ENCODE data around the gene OR1S2.

Gene OR1S2

DNA sequence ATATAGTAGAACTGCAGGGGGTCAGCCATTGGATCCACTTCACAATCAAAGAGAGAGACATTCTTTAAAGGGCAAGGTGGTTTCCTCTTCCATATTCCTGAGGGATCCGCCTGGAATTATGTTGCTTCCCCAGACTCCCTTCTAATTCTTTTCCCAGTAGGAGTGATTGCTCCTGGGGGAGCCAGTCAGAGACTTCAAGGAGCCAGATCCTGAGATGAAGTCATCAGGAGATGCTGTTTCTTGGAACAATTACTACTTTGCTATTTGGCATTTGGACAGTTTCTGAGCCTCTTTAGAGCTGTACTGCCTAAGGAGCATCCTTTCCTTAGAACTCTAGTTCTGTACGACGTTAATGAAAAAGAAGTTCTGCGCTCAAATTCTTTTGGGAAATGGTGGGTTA lies 17.0 kb downstream of the OR1S2 start:
- no peak overlapping the region for H3K9ac ChIP-seq (ENCODE audit: low read length)
- no peaks in the 10 kb centered on the region; the same call in 1 of the 2 replicates for H3K9me3 ChIP-seq (ENCODE audit: control insufficient read depth, insufficient read depth, low read depth, low read length)
- no peaks in the 10 kb centered on the region for H3K27me3 ChIP-seq (ENCODE audit: control insufficient read depth, insufficient read depth, low read length)

GRCh38 chr11:58179648-58180047 lies 24.3 kb downstream of the OR1S2 start:
- Histone ChIP-seq H3K36me3 (ENCODE audit: control insufficient read depth, insufficient read depth, low read length) (no peaks in the 10 kb centered on the region), H3K9ac (ENCODE audit: low read length) (no peak overlapping the region)

More for the DNA sequence above, 17.0 kb downstream of the OR1S2 start:
- no peak overlapping the region for H3K4me3 ChIP-seq (ENCODE audit: low read depth, low read length)
- H3K27ac ChIP-seq (ENCODE audit: low read depth, low read length): no peak overlapping the region
- H3K36me3 ChIP-seq (ENCODE audit: control insufficient read depth, insufficient read depth, low read length): no peaks in the 10 kb centered on the region
- no peaks in the 10 kb centered on the region for H3K4me1 ChIP-seq (ENCODE audit: control insufficient read depth, insufficient read depth, low read length)

DNA sequence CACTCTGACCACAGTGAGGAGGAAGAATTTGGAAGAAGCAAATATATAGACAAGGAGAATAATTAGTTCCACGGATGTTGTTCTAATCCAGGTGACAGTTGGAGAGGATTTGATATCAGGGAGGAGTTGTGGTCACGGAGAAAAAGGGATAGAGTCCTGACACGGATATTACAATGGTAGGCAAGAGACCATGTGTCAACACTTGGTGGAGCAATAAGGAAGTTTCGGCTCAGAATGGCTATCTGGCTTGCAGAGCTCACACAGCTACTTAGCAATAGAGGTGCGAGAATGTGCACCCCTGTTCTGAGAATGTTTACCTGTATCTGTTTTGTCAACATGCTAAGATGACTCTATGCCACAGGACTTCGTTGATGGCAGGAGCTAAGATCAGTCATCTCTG lies 25.5 kb downstream of the OR1S2 start:
- no peak overlapping the region for H3K27ac ChIP-seq (ENCODE audit: low read depth, low read length)
- H3K4me1 ChIP-seq (ENCODE audit: control insufficient read depth, insufficient read depth, low read length): 0 out of 2 replicates have a peak, but pooled peaks cover 3% of the 10 kb centered on the region
- H3K9ac ChIP-seq (ENCODE audit: low read length): no peak overlapping the region
- no peaks in the 10 kb centered on the region for H3K27me3 ChIP-seq (ENCODE audit: control insufficient read depth, insufficient read depth, low read length)
- H3K4me3 ChIP-seq (ENCODE audit: low read depth, low read length): no peak overlapping the region
- no peaks in the 10 kb centered on the region for H3K36me3 ChIP-seq (ENCODE audit: control insufficient read depth, insufficient read depth, low read length)
- H3K9me3 ChIP-seq (ENCODE audit: control insufficient read depth, insufficient read depth, low read depth, low read length): no peaks in the 10 kb centered on the region

More at GRCh38 chr11:58179648-58180047, 24.3 kb downstream of the OR1S2 start:
- no peak overlapping the region for H3K4me3 ChIP-seq (ENCODE audit: low read depth, low read length)
- no peaks in the 10 kb centered on the region for H3K9me3 ChIP-seq (ENCODE audit: control insufficient read depth, insufficient read depth, low read depth, low read length)
- no peak overlapping the region for H3K27ac ChIP-seq (ENCODE audit: low read depth, low read length)
- H3K4me1 ChIP-seq (ENCODE audit: control insufficient read depth, insufficient read depth, low read length): 0 out of 2 replicates have a peak, but pooled peaks cover 3% of the 10 kb centered on the region
- no peaks in the 10 kb centered on the region for H3K27me3 ChIP-seq (ENCODE audit: control insufficient read depth, insufficient read depth, low read length)

- no peak overlapping the region for H3K4me3 ChIP-seq (ENCODE audit: low read depth, low read length)
- no peaks in the 10 kb centered on the region for H3K36me3 ChIP-seq (ENCODE audit: control insufficient read depth, insufficient read depth, low read length)
- no peaks in the 10 kb centered on the region for H3K27me3 ChIP-seq (ENCODE audit: control insufficient read depth, insufficient read depth, low read length)
- no peak overlapping the region for H3K27ac ChIP-seq (ENCODE audit: low read depth, low read length)
- no peak overlapping the region for H3K9ac ChIP-seq (ENCODE audit: low read length)
- 0 out of 2 replicates have a peak, but pooled peaks cover 3% of the 10 kb centered on the region for H3K4me1 ChIP-seq (ENCODE audit: control insufficient read depth, insufficient read depth, low read length)
- H3K9me3 ChIP-seq (ENCODE audit: control insufficient read depth, insufficient read depth, low read depth, low read length): no peaks in the 10 kb centered on the region
These were observed 26.4 kb downstream of the OR1S2 start for GRCh38 chr11:58177409-58178054.

DNA sequence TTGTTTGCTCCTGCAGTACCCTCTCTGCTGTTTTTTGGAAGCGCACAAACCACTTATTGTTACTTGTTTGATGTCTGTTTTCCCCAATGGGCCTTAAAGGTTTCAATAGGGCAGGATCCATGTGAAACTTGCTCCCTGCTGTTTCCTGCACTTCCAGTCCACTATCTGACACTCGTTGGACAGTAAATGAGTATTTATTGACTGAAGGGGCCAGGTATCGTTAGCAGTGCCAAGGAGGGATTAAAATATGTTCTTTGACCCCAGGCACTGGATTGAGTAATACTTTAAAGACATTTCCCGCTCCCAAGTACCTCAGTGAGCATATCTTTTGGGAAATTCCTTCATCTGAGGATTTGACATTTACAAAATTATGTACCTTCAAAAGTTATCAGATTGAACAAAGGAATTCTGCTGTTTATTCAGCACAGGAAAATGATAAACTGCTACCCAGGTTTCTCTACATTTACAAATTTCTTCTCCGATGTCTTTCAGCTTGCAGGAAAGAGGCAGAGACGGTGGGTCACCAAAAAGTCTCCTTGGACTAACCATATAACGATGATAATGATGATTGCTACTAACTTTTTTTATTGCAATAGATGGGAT lies 38.3 kb downstream of the OR1S2 start:
- no peaks in the 10 kb centered on the region for H3K9me3 ChIP-seq (ENCODE audit: control insufficient read depth, insufficient read depth, low read depth, low read length)
- H3K27me3 ChIP-seq (ENCODE audit: control insufficient read depth, insufficient read depth, low read length): no peaks in the 10 kb centered on the region
- H3K27ac ChIP-seq (ENCODE audit: low read depth, low read length): no peak overlapping the region
- H3K4me3 ChIP-seq (ENCODE audit: low read depth, low read length): no peak overlapping the region
- H3K9ac ChIP-seq (ENCODE audit: low read length): no peak overlapping the region
- no peaks in the 10 kb centered on the region for H3K36me3 ChIP-seq (ENCODE audit: control insufficient read depth, insufficient read depth, low read length)
- no peaks in the 10 kb centered on the region for H3K4me1 ChIP-seq (ENCODE audit: control insufficient read depth, insufficient read depth, low read length)

DNA sequence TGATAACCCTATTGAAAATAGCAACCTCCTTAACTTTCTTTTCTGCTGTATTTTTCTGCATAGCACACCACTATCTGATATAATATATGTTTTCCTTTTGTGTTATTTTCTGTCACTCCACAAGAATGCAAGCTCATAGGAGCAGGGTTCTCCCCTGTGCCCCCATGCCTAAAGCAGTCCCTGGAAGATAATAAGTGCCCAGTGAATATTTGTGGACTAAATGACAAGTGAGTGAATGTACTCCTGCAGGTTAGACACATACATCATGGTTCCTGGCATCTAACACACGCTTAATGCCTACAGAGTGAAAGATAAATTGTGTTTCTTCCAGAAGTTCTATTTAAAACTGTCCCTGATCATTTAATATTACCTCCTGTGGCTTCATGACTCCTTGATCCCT lies 39.0 kb downstream of the OR1S2 start:
- Histone ChIP-seq H3K9ac (ENCODE audit: low read length) (no peak overlapping the region), H3K4me3 (ENCODE audit: low read depth, low read length) (no peak overlapping the region), H3K9me3 (ENCODE audit: control insufficient read depth, insufficient read depth, low read depth, low read length) (no peaks in the 10 kb centered on the region)

GRCh38 chr11:58164389-58164788 lies 39.6 kb downstream of the OR1S2 start:
- Histone ChIP-seq H3K9me3 (ENCODE audit: control insufficient read depth, insufficient read depth, low read depth, low read length) (no peaks in the 10 kb centered on the region), H3K27me3 (ENCODE audit: control insufficient read depth, insufficient read depth, low read length) (no peaks in the 10 kb centered on the region), H3K4me1 (ENCODE audit: control insufficient read depth, insufficient read depth, low read length) (no peaks in the 10 kb centered on the region)

More for the DNA sequence above, 39.0 kb downstream of the OR1S2 start:
- Histone ChIP-seq H3K27me3 (ENCODE audit: control insufficient read depth, insufficient read depth, low read length) (no peaks in the 10 kb centered on the region), H3K4me1 (ENCODE audit: control insufficient read depth, insufficient read depth, low read length) (no peaks in the 10 kb centered on the region), H3K27ac (ENCODE audit: low read depth, low read length) (no peak overlapping the region), H3K36me3 (ENCODE audit: control insufficient read depth, insufficient read depth, low read length) (no peaks in the 10 kb centered on the region)

More at GRCh38 chr11:58164389-58164788, 39.6 kb downstream of the OR1S2 start:
- Histone ChIP-seq H3K36me3 (ENCODE audit: control insufficient read depth, insufficient read depth, low read length) (no peaks in the 10 kb centered on the region), H3K4me3 (ENCODE audit: low read depth, low read length) (no peak overlapping the region), H3K27ac (ENCODE audit: low read depth, low read length) (no peak overlapping the region), H3K9ac (ENCODE audit: low read length) (no peak overlapping the region)
